Brain microvascular endothelial cell (primary cell): ENCODE measurements around the gene PRL.

ENCODE experiments used
- DNase-seq: peaks from one replicate; pipeline ENCODE4 v3.0.0-alpha.2; 2020
- H3K27ac ChIP-seq: fragments of 250-450 bp; sonication (Bioruptor Pico); 2 replicates; pipeline ENCODE4 v1.5.1; 2020; ENCODE audit warnings: mild to moderate bottlenecking, moderate library complexity
- H3K27me3 ChIP-seq: fragments of 250-450 bp; sonication (Bioruptor Pico); replicated peaks from 2 replicates; pipeline ENCODE4 v1.5.1; 2020; ENCODE audit warnings: mild to moderate bottlenecking
- H3K36me3 ChIP-seq: fragments of 250-450 bp; sonication (Bioruptor Pico); replicated peaks from 2 replicates; pipeline ENCODE4 v1.5.1; 2020; ENCODE audit warnings: mild to moderate bottlenecking
- H3K4me3 ChIP-seq: 2 replicates; pipeline ENCODE4 v1.5.1; 2011; ENCODE audit warnings: low read depth, mild to moderate bottlenecking, control low read depth, low read length, moderate library complexity
- in situ Hi-C: cut with HindIII; loops from 2 replicates; pipeline ENCODE4 v1.10.0; 2017; ENCODE audit warnings: low sequenced_read_pairs, low pct_ligation_motif_present
- TF ChIP-seq, protein P1 (sequence below): IDR thresholded peaks from 2 replicates; pipeline ENCODE4 v1.5.1; 2011; ENCODE audit warnings: low read depth, mild to moderate bottlenecking, moderate library complexity, low read length, control low read depth, inconsistent platforms; ENCODE audit errors: missing control alignments

The PRL gene

DNA sequence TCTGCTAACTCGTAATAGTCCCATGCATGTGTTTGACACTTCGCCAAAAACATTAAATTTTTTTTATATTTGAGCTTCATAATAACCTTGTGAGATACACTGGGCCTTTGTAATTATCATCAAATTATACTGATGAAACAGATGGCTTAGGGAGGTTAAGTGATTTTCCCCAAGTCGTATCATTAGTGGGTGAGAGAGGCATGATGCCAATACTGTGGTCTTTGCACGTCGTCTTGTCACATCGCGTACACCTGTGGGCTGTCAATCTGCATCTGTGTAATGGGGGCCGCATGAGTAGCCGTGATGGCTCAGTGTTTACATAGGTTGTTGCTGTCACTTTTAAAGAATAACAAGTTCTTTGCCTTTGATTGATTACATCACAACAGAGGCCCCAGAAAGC lies 1.7 kb downstream of the PRL start:
- no peak overlapping the region for H3K27ac ChIP-seq
- TF ChIP-seq, protein P1, sequence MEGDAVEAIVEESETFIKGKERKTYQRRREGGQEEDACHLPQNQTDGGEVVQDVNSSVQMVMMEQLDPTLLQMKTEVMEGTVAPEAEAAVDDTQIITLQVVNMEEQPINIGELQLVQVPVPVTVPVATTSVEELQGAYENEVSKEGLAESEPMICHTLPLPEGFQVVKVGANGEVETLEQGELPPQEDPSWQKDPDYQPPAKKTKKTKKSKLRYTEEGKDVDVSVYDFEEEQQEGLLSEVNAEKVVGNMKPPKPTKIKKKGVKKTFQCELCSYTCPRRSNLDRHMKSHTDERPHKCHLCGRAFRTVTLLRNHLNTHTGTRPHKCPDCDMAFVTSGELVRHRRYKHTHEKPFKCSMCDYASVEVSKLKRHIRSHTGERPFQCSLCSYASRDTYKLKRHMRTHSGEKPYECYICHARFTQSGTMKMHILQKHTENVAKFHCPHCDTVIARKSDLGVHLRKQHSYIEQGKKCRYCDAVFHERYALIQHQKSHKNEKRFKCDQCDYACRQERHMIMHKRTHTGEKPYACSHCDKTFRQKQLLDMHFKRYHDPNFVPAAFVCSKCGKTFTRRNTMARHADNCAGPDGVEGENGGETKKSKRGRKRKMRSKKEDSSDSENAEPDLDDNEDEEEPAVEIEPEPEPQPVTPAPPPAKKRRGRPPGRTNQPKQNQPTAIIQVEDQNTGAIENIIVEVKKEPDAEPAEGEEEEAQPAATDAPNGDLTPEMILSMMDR = no peak
- in situ Hi-C loops = no loop called here

DNA sequence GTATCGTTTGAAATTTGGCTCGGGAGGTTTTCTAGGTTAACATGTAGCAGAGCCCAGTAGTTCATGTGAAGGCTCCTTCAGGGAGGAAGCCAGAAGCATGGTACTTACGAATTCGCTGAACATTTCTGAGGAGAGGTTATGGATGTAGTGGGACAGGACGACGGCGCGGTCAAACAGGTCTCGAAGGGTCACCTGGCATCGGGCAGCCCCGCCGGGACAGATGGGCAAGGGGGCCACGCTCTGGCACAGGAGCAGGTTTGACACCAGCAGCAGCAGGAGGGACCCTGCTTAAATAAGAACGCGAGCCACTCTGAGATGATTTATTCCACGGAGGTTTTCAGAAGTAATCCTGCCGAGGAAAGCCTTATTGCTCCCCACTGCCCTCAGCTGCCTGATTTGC lies 2.5 kb downstream of the PRL start:
- Histone ChIP-seq H3K4me3 (no peak overlapping the region), H3K36me3 (no peaks in the 10 kb centered on the region), H3K27ac (no peak overlapping the region), H3K27me3 (no peaks in the 10 kb centered on the region)
- TF ChIP-seq, protein P1 = no peak
- in situ Hi-C loops = no loop called here
- no peak for DNase-seq

More for the DNA sequence above, 1.7 kb downstream of the PRL start:
- Histone ChIP-seq H3K4me3 (no peak overlapping the region), H3K36me3 (no peaks in the 10 kb centered on the region), H3K27me3 (no peaks in the 10 kb centered on the region)
- no peak for DNase-seq

DNA sequence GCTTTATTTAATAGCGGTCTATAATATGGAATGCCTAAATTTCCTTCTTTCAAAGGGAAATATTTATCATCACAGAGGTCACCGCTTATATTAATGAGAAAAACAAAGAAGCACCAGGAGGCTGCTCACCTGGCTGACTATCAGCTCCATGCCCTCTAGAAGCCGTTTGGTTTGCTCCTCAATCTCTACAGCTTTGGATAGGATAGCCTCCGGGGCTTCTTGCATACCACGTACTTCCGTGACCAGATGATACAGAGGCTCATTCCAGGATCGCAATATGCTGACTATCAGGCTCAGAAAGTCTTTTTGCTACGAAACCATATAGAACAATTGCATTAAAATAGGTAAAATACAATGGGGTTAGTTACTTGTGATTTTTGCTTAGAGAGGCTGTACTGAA lies 6.8 kb downstream of the PRL start:
- Histone ChIP-seq H3K27ac (no peak overlapping the region), H3K27me3 (no peaks in the 10 kb centered on the region), H3K36me3 (no peaks in the 10 kb centered on the region), H3K4me3 (no peak overlapping the region)
- TF ChIP-seq, protein P1 = no peak
- DNase-seq = no peak
- in situ Hi-C loops = no loop called here

DNA sequence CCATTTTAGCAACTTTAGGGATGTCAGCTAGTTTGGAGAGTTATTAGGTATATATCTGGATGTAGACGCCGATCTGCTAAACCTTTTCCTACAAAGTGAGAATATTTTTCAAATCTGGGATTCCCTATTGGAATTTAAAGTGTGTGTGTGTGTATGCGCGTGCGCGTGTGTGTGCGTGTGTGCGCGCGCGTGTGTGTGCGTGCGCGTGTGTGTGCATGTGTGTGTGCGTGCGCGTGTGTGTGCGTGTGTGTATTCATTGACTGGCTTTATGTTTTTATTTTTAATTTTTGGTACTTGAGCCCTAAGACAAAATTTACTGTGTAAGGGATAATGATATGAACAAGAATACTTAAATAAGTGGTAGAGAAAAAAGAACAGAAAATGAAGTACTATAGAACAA lies 8.1 kb downstream of the PRL start:
- H3K4me3 ChIP-seq = no peak overlapping the region
- in situ Hi-C loops = no loop called here
- TF ChIP-seq, protein P1 = no peak
- no peak overlapping the region for H3K27ac ChIP-seq
- H3K36me3 ChIP-seq = no peaks in the 10 kb centered on the region
- H3K27me3 ChIP-seq = no peaks in the 10 kb centered on the region
- DNase-seq = no peak

GRCh38 chr6:22284666-22285065 lies 12.2 kb downstream of the PRL start:
- in situ Hi-C loops = no loop called here
- DNase-seq = no peak
- Histone ChIP-seq H3K27me3 (no peaks in the 10 kb centered on the region), H3K27ac (no peak overlapping the region), H3K36me3 (no peaks in the 10 kb centered on the region), H3K4me3 (no peak overlapping the region)
- TF ChIP-seq, protein P1 = no peak

- H3K27ac ChIP-seq = no peak overlapping the region
- H3K36me3 ChIP-seq = no peaks in the 10 kb centered on the region
- TF ChIP-seq, protein P1 = no peak
- H3K27me3 ChIP-seq = no peaks in the 10 kb centered on the region
- no peak for DNase-seq
- no peak overlapping the region for H3K4me3 ChIP-seq
- in situ Hi-C loops = no loop called here
These were observed 15.3 kb downstream of the PRL start for GRCh38 chr6:22281341-22282085.
